K562 (cell line): ENCODE results near the gene ERVK3-1. TPM values are rescaled to one million over a fixed set of nuclear protein-coding genes. Genes with fewer than 3 reads are reported as not detected.

Experiments
- CTBP1 ChIP-seq: fragments of 450-650 bp; IDR thresholded peaks from 2 replicates; pipeline ENCODE4 v1.6.1; 2016; ENCODE audit warnings: borderline replicate concordance
- ELF4 ChIP-seq: fragments of 450-650 bp; formaldehyde crosslinking; IDR thresholded peaks from 2 replicates; pipeline ENCODE4 v1.4.0; 2022; ENCODE audit warnings: missing genetic modification characterization
- HDAC8 ChIP-seq: fragments of 450-650 bp; IDR thresholded peaks from 2 replicates; pipeline ENCODE4 v1.6.1; 2016; ENCODE audit warnings: mild to moderate bottlenecking, missing genetic modification characterization, moderate library complexity, missing compliant biosample characterization
- KLF1 ChIP-seq: fragments of 450-650 bp; IDR thresholded peaks from 2 replicates; pipeline ENCODE4 v1.6.1; 2016; ENCODE audit warnings: missing genetic modification characterization, missing compliant biosample characterization
- MEF2A ChIP-seq: IDR thresholded peaks from 2 replicates; pipeline ENCODE4 v1.6.1; 2011; ENCODE audit warnings: low read depth, mild to moderate bottlenecking, low read length, moderate library complexity; ENCODE audit not compliant: control insufficient read depth
- NELFE ChIP-seq: IDR thresholded peaks from 2 replicates; pipeline ENCODE4 v1.6.1; 2011; ENCODE audit warnings: mild to moderate bottlenecking; ENCODE audit not compliant: insufficient read depth, insufficient read length
- NFIX ChIP-seq: fragments of 250-450 bp; sonication (Bioruptor Pico); IDR thresholded peaks from 2 replicates; pipeline ENCODE4 v1.4.0; 2020; ENCODE audit warnings: low read depth, mild to moderate bottlenecking, moderate library complexity
- PHF8 ChIP-seq: fragments of 200-600 bp; sonication (generic); IDR thresholded peaks from 2 replicates; pipeline ENCODE4 v1.6.1; 2012; ENCODE audit warnings: mixed run types, mild to moderate bottlenecking, inconsistent platforms, low read length, moderate library complexity, borderline replicate concordance
- SMARCB1 ChIP-seq: IDR thresholded peaks from 2 replicates; pipeline ENCODE4 v1.6.1; 2011; ENCODE audit warnings: improper control_type of control experiment, low read depth; ENCODE audit not compliant: insufficient read length
- SP1 ChIP-seq: sonication (generic); formaldehyde crosslinking; IDR thresholded peaks from 2 replicates; pipeline ENCODE4 v1.8.1; 2022; ENCODE audit warnings: mild to moderate bottlenecking, missing genetic modification reagents
- TGIF2 ChIP-seq: sonication (generic); formaldehyde crosslinking; IDR thresholded peaks from 2 replicates; pipeline ENCODE4 v1.8.1; 2022; ENCODE audit warnings: mild to moderate bottlenecking, missing genetic modification reagents, moderate library complexity
- XRCC4 ChIP-seq: IDR thresholded peaks from one replicate; pipeline ENCODE4 v1.6.1; 2011; ENCODE audit not compliant: insufficient read depth, insufficient read length; ENCODE audit errors: extremely low read depth
- ZNF583 ChIP-seq: fragments of 250-450 bp; sonication (Bioruptor Pico); IDR thresholded peaks from 2 replicates; pipeline ENCODE4 v1.4.0; 2020
- ZNF830 ChIP-seq: fragments of 250-450 bp; sonication (Bioruptor Pico); IDR thresholded peaks from 2 replicates; pipeline ENCODE4 v1.5.0; 2021; ENCODE audit warnings: mild to moderate bottlenecking
- polyA plus RNA-seq, 8 experiments: library from polyadenylated mRNA; depleted of rRNA in 4 of 8; stranded (reverse) in 5 of 8; unstranded in 3 of 8; fragments of >200 nt; fragmentation: Nextera tagmentation in 2 of 8; fragmentation: Illumina TruSeq in 1 of 8; extraction: Ambion mirVana in 2 of 8; extraction: Trizol in 1 of 8; gene quantifications; 2 replicates each; pipeline versions ENCODE4 v1.2.1 to v1.2.3, GENCODE V29; 2011 to 2014; ENCODE audit warnings: inconsistent platforms in 1 of 8, missing spikeins in 1 of 8
- total RNA-seq, 7 experiments: library from RNA; depleted of rRNA in 6 of 7; stranded (reverse); fragments of >200 nt in 6 of 7; fragmentation: Illumina TruSeq in 2 of 7; extraction: Trizol in 2 of 7; gene quantifications; 2 replicates each; pipeline versions ENCODE4 v1.2.1 to v1.2.3, GENCODE V29; 2011 to 2021; ENCODE audit warnings: low replicate concordance in 1 of 7
- TF ChIP-seq, protein P1 (sequence below): fragments of 250-450 bp; sonication (Bioruptor Pico); IDR thresholded peaks from 2 replicates; pipeline ENCODE4 v1.5.0; 2021; ENCODE audit warnings: mild to moderate bottlenecking, borderline replicate concordance
- TF ChIP-seq, protein P2 (sequence below): fragments of 450-650 bp; conservative IDR thresholded peaks from 2 replicates; pipeline ENCODE4 v1.6.1; 2016; ENCODE audit warnings: missing genetic modification characterization, low read depth, mild to moderate bottlenecking, control low read depth, missing compliant biosample characterization
- TF ChIP-seq, protein P3 (sequence below): fragments of 250-450 bp; sonication (Bioruptor Pico); IDR thresholded peaks from 2 replicates; pipeline ENCODE4 v1.5.0; 2020; ENCODE audit warnings: mild to moderate bottlenecking
- TF ChIP-seq, protein P4 (sequence below): sonication (generic); formaldehyde crosslinking; IDR thresholded peaks from 2 replicates; pipeline ENCODE4 v1.8.0; 2022; ENCODE audit warnings: mild to moderate bottlenecking, missing genetic modification reagents

Gene ERVK3-1
- total and polyA plus RNA-seq, 9 of the 15 experiments (the other 6 are each of a cell fraction or from before 2014, with no cell fraction given): 87.6 to 299 (median 119) TPM

DNA sequence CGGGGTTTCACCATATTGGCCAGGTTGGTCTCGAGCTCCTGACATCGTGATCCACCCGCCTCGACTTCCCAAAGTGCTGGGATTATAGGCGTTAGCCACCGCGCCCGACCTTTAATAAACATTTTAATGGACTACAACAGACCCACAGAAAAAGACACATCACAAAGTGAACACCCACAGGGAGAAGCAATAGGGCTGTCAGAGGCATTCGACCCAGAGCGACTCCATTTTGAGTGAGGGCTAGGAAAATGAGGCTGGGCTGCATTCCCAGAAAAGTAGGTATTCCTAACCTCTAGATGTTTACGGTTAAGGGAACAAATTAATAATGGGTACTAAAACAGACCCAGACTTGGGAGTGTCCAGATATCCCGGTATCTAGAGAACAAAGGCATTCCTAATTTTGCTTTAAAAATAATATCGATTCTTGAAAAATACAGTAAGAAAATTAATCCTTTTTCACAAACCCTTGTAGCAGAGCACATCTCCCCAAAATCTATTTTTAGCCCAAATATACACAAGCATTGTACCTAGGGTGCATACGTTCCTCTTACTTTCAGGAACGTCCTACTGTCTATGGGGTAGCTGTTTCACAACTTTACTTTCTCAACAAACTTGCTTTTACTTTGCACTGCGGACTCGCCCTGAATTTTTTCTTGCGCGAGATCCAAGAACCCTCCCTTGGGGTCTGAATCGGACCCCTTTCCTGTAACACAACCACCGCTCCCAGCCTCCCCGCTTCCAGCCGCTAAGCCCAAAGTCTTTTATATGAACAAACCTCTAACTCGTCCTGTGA lies 27.2 kb upstream of the ERVK3-1 start (continued):
- TF ChIP-seq, protein P1, sequence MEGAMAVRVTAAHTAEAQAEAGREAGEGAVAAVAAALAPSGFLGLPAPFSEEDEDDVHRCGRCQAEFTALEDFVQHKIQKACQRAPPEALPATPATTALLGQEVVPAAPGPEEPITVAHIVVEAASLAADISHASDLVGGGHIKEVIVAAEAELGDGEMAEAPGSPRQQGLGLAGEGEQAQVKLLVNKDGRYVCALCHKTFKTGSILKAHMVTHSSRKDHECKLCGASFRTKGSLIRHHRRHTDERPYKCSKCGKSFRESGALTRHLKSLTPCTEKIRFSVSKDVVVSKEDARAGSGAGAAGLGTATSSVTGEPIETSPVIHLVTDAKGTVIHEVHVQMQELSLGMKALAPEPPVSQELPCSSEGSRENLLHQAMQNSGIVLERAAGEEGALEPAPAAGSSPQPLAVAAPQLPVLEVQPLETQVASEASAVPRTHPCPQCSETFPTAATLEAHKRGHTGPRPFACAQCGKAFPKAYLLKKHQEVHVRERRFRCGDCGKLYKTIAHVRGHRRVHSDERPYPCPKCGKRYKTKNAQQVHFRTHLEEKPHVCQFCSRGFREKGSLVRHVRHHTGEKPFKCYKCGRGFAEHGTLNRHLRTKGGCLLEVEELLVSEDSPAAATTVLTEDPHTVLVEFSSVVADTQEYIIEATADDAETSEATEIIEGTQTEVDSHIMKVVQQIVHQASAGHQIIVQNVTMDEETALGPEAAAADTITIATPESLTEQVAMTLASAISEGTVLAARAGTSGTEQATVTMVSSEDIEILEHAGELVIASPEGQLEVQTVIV (CRISPR knock-in tag): no peak
- TF ChIP-seq CTBP1 (no peak), ZNF583 (peak; percentile 80), NELFE (no peak), ELF4 (CRISPR knock-in tag) (no peak), NFIX (CRISPR knock-in tag) (no peak), SMARCB1 (no peak), KLF1 (tag) (no peak), HDAC8 (tag) (0 out of 2 replicates have a peak, but pooled peaks have one; percentile 25), TGIF2 (CRISPR knock-in tag) (no peak), XRCC4 (no peak), ZNF830 (CRISPR knock-in tag) (no peak), MEF2A (peak; percentile 76; the same call in 1 of the 2 replicates), SP1 (CRISPR knock-in tag) (no peak), PHF8 (no peak; the same call in 1 of the 2 replicates)
- TF ChIP-seq, protein P2, sequence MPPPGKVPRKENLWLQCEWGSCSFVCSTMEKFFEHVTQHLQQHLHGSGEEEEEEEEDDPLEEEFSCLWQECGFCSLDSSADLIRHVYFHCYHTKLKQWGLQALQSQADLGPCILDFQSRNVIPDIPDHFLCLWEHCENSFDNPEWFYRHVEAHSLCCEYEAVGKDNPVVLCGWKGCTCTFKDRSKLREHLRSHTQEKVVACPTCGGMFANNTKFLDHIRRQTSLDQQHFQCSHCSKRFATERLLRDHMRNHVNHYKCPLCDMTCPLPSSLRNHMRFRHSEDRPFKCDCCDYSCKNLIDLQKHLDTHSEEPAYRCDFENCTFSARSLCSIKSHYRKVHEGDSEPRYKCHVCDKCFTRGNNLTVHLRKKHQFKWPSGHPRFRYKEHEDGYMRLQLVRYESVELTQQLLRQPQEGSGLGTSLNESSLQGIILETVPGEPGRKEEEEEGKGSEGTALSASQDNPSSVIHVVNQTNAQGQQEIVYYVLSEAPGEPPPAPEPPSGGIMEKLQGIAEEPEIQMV (tag): peak; percentile 42; the same call in 1 of the 2 replicates
- TF ChIP-seq, protein P3, sequence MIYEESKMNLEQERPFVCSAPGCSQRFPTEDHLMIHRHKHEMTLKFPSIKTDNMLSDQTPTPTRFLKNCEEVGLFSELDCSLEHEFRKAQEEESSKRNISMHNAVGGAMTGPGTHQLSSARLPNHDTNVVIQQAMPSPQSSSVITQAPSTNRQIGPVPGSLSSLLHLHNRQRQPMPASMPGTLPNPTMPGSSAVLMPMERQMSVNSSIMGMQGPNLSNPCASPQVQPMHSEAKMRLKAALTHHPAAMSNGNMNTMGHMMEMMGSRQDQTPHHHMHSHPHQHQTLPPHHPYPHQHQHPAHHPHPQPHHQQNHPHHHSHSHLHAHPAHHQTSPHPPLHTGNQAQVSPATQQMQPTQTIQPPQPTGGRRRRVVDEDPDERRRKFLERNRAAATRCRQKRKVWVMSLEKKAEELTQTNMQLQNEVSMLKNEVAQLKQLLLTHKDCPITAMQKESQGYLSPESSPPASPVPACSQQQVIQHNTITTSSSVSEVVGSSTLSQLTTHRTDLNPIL (CRISPR knock-in tag): no peak
- TF ChIP-seq, protein P4, sequence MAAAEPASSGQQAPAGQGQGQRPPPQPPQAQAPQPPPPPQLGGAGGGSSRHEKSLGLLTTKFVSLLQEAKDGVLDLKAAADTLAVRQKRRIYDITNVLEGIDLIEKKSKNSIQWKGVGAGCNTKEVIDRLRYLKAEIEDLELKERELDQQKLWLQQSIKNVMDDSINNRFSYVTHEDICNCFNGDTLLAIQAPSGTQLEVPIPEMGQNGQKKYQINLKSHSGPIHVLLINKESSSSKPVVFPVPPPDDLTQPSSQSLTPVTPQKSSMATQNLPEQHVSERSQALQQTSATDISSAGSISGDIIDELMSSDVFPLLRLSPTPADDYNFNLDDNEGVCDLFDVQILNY: no peak
